C4-2B (cell line): ENCODE measurements around the gene ARSA.

ENCODE experiments used
- H3K27ac ChIP-seq: fragments of 450-650 bp; 2 replicates; pipeline ENCODE4 v1.5.1; 2017
- ZFX ChIP-seq: fragments of 450-650 bp; IDR thresholded peaks from 2 replicates; pipeline ENCODE4 v1.6.1; 2017
- TF ChIP-seq, protein P1 (sequence below): fragments of 450-650 bp; conservative IDR thresholded peaks from 2 replicates; pipeline ENCODE4 v1.5.1; 2017; ENCODE audit warnings: mild to moderate bottlenecking

The ARSA gene

GRCh38 chr22:50622723-50623327 lies 5.1 kb downstream of the ARSA start:
- H3K27ac ChIP-seq: peak overlapping the region; percentile 99
- TF ChIP-seq, protein P1, sequence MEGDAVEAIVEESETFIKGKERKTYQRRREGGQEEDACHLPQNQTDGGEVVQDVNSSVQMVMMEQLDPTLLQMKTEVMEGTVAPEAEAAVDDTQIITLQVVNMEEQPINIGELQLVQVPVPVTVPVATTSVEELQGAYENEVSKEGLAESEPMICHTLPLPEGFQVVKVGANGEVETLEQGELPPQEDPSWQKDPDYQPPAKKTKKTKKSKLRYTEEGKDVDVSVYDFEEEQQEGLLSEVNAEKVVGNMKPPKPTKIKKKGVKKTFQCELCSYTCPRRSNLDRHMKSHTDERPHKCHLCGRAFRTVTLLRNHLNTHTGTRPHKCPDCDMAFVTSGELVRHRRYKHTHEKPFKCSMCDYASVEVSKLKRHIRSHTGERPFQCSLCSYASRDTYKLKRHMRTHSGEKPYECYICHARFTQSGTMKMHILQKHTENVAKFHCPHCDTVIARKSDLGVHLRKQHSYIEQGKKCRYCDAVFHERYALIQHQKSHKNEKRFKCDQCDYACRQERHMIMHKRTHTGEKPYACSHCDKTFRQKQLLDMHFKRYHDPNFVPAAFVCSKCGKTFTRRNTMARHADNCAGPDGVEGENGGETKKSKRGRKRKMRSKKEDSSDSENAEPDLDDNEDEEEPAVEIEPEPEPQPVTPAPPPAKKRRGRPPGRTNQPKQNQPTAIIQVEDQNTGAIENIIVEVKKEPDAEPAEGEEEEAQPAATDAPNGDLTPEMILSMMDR: peak; percentile 23; the same call in 1 of the 2 replicates
- no peak for TF ChIP-seq ZFX

- TF ChIP-seq ZFX: no peak
- TF ChIP-seq, protein P1: peak; percentile 63
- peak overlapping the region; percentile 99 for H3K27ac ChIP-seq
These were observed 5.8 kb downstream of the ARSA start for GRCh38 chr22:50621948-50622722.

GRCh38 chr22:50621356-50621880 lies 6.5 kb downstream of the ARSA start:
- TF ChIP-seq ZFX: no peak
- TF ChIP-seq, protein P1: no peak
- H3K27ac ChIP-seq: peak overlapping the region; percentile 99

DNA sequence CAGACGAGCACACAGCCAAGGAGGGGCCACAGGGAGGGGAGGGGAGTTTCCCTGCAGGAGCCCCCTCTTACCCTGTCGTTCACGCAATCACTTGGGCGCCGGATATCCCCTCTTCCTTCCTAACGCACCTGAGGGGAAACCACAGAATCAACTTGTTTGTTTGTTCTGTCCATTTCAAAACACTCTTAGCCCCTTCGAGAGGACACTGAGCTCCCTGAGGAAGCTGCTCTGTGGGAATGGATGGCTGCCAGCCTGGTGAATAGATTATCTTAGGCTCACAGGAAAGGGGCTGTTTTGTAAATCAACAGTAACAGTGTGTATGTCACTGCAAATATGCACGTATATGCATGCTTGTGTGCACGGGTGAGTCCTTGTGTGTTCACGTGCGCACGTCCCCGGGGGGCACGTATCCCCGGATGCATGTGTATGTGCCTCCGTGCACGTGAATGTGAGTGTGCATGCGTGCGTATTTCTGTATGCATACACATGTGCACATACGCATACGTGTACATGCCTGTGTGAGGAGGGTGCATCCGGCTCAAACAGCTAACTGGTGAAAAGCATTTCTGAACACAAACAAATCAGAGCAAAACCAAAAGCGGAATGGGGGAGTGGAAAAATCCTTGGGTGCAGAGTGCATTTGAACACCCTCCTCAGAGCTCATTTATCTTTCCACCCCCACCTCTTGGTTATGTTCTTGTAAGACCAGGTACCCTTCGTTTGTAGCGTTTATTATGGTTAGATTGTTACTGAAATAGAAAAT lies 7.2 kb downstream of the ARSA start:
- H3K27ac ChIP-seq: peak overlapping the region; percentile 99

GRCh38 chr22:50614296-50614695 lies 13.7 kb downstream of the ARSA start:
- H3K27ac ChIP-seq: peak overlapping the region; percentile 82

More for the DNA sequence above, 7.2 kb downstream of the ARSA start:
- TF ChIP-seq, protein P1: peak; percentile 79
- no peak for TF ChIP-seq ZFX

DNA sequence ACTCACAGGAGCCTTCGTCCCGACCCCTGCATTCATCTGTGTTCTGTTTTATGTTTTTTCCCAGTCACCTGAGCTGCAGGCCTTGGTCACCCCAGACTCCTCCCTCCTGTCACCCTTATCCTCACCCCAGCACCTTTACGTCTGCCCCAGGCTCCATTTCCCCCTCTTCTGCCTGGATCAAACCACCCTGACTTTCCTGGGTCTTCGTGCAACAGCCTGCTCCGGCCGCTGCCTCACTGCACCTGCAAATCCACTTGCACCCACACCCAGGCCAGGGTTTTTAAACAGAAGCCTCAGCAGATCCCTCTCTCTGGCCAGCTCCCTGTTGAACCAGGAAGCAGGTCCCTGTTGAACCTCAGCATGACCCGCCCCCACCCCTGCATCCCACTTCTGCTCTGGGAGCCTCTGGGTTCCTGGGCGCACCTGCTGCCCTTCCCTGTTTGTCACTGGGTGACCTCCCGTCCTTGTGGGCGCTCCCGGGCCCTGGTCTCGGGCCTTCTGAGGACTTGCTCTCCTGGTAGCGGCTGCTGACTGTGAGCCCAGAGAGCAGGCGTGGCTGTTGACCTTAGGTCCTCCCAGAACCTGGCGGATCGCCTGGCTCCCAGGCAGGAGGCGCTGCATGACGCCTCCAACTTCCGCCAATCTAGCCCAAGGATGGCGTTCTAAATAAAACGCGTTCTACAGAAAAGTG lies 14.5 kb downstream of the ARSA start:
- H3K27ac ChIP-seq: peak overlapping the region; percentile 82
- TF ChIP-seq, protein P1: no peak
- peak; percentile 55; the same call in 1 of the 2 replicates for TF ChIP-seq ZFX

GRCh38 chr22:50612528-50613221 lies 15.3 kb downstream of the ARSA start:
- no peak for TF ChIP-seq ZFX
- TF ChIP-seq, protein P1: no peak
- peak overlapping the region; percentile 82 for H3K27ac ChIP-seq
